Kidney (tissue), 14 donors: ENCODE data around the gene GSDME. TPM values are rescaled to one million over a fixed set of nuclear protein-coding genes. Genes with fewer than 3 reads are reported as not detected.

Source experiments
- DNase-seq, 5 donors: peaks; one replicate each; pipeline ENCODE4 v3.0.0-alpha.2; 2013 to 2020
- FAIRE-seq: peaks from 2 replicates; lab custom pipeline; 2012; peaks lifted over from hg19 to GRCh38; lab: Jason Lieb, UNC
- H3K27ac ChIP-seq, 2 donors: one replicate each; pipeline ENCODE4 v1.7.0; 2013; ENCODE audit warnings: low read depth in 2 of 2, low read length in 2 of 2, inconsistent platforms in 1 of 2
- H3K27me3 ChIP-seq: one replicate; pipeline ENCODE4 v1.7.1; 2013; ENCODE audit warnings: low read length, inconsistent platforms; ENCODE audit not compliant: control insufficient read depth, insufficient read depth
- H3K36me3 ChIP-seq, 3 donors: one replicate each; pipeline versions ENCODE4 v1.7.0 to v1.7.1; 2013; ENCODE audit warnings: low read length in 3 of 3, control low read depth in 1 of 3, inconsistent platforms in 1 of 3; ENCODE audit not compliant: insufficient read depth in 3 of 3, control insufficient read depth in 2 of 3
- H3K4me1 ChIP-seq, 3 donors: one replicate each; pipeline versions ENCODE4 v1.7.0 to v1.7.1; 2013; ENCODE audit warnings: low read length in 3 of 3, inconsistent platforms in 1 of 3, low read depth in 1 of 3; ENCODE audit not compliant: control insufficient read depth in 2 of 3, insufficient read depth in 2 of 3
- H3K4me3 ChIP-seq, 3 donors: one replicate each; pipeline versions ENCODE4 v1.7.0 to v1.8.1; 2013; ENCODE audit warnings: low read length in 3 of 3, control low read depth in 1 of 3, inconsistent platforms in 1 of 3
- H3K9ac ChIP-seq, 3 donors: one replicate each; pipeline versions ENCODE4 v1.7.0 to v1.7.1; 2013; ENCODE audit warnings: low read length in 3 of 3, control low read depth in 1 of 3, inconsistent platforms in 1 of 3
- H3K9me3 ChIP-seq, 3 donors: one replicate each; pipeline versions ENCODE4 v1.7.0 to v1.7.1; 2013; ENCODE audit warnings: low read length in 3 of 3, control low read depth in 1 of 3, inconsistent platforms in 1 of 3; ENCODE audit not compliant: control insufficient read depth in 2 of 3, insufficient read depth in 1 of 3
- CTCF ChIP-seq: IDR thresholded peaks from 3 replicates; pipeline ENCODE4 v1.5.1; 2012; ENCODE audit warnings: mild to moderate bottlenecking, moderate library complexity, borderline replicate concordance; ENCODE audit not compliant: insufficient read depth; ENCODE audit errors: extremely low read depth
- intact Hi-C: fragments of 100-400 bp; cut with DNase I; formaldehyde crosslinking; loops from one replicate; pipeline ENCODE4 v1.11.1; 2022
- polyA plus RNA-seq: library from polyadenylated mRNA; stranded (reverse); fragments of 350-450 nt; fragmentation: Illumina TruSeq; extraction: RNeasy Lipid Tissue Mini Kit (QIAGEN cat#74804); gene quantifications from one replicate; pipeline ENCODE4 v1.2.3, GENCODE V29; 2014; ENCODE audit warnings: low read depth, low replicate concordance; ENCODE audit not compliant: insufficient read depth
- total RNA-seq: library from RNA; stranded (reverse); fragmentation: NEBNext Ultra II Directional; extraction: Animal tissue kit (Norgen Biotek cat#: 25700); gene quantifications from one replicate; pipeline ENCODE4 v1.2.1, GENCODE V29; 2021
- donor health status: control.
- donor health status: control.
- donor health status: control.
- donor health status: control.
- donor health status: control.
- donor health status: DM: yes; HTN: yes; CAD: no.
- donor health status: Normal renal cell carcinoma (clear cell type).

Gene GSDME
- total and polyA plus RNA-seq, 2 donors from 2014 or later, result 11.7 to 16.8 TPM

DNA sequence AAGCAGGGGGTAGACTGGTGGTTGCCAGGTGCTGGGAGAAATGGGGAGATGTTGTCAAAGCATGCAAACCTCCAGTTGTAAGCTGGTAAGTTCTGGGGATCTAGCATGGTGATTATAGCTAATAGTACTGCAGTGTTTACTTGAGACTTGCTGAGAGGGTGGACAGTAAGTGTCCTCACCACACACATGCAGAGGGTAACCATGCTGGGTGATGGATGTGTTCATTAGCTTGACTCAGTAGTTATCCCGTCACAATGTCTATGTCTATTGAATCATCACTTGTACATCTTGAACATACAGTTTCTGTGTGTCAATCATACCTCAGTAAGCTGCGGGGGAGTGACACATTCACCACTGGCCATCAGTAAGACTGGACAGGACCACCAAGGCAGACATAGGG lies 42.1 kb downstream of the GSDME start:
- H3K9me3 ChIP-seq, result no peaks in the 10 kb centered on the region
- intact Hi-C loops, result no loop called here
- H3K4me3 ChIP-seq, result no peak overlapping the region
- no peaks in the 10 kb centered on the region for H3K36me3 ChIP-seq
- no peak overlapping the region for H3K9ac ChIP-seq
- no peaks in the 10 kb centered on the region for H3K4me1 ChIP-seq
- no peak for TF ChIP-seq CTCF
- no peaks in the 10 kb centered on the region for H3K27me3 ChIP-seq
- no peak overlapping the region for H3K27ac ChIP-seq
- FAIRE-seq, result no peak
- no peak for DNase-seq

DNA sequence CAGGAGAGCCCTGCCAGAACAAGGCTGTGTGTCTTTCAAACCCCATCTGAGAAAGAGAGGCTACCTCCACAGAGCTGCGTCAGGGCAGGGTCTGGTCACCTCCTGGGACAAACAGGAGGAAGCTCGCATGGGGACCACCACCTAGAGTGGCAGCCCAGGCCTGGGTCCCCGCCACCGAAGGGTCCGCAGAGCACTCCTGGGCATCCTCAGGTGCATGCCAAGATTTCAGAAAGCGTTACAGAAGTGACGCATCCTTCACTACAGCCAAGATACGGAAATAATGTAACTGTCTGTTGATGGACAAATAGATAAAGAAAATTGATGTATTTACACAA lies 42.6 kb downstream of the GSDME start:
- Histone ChIP-seq H3K9ac (no peak overlapping the region), H3K4me1 (no peaks in the 10 kb centered on the region), H3K36me3 (no peaks in the 10 kb centered on the region), H3K27ac (no peak overlapping the region), H3K4me3 (no peak overlapping the region), H3K27me3 (no peaks in the 10 kb centered on the region), H3K9me3 (no peaks in the 10 kb centered on the region)
- FAIRE-seq (no peak), DNase-seq (no peak)
- intact Hi-C loops, result no loop called here
- TF ChIP-seq CTCF, result no peak

DNA sequence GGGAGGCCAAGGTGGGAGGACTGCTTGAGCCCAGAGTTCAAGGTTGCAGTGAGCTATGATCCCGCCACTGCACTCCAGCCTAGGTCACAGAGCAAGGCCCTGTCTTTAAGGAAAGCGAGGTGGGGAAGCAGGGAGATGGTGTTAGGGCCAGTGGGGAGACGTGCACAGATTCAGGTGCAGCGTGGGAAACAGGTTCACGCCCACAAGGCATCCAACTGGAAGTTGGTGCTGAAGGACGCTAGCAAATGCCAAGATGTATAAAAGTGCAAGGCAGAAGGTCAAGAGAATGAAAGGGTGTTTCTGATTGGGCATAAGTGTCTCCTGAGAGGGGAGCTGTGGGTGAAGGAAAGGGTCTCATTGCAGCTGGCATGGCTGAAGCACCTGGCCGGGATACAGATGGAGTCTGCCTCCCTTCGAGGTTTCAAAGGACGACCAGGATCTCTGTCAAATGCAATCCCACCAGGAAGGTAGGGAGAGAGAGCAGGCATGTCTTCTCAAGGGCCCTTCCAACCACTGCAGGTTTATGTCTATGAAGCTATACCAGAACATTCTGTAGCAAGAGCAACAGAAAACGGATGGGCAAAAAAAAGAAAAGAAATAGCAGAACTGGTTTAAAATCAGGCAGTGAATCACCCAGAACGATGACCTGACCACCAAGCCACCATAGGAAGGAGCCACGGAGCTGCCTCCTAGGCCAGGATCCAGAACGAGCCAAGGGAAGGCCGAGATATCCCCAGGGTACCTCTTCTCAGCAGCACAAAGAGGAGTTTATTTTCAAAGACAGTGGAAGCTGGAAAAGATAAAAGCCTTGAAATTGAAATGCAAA lies 43.2 kb downstream of the GSDME start:
- Histone ChIP-seq H3K27ac (no peak overlapping the region), H3K9ac (no peak overlapping the region), H3K36me3 (no peaks in the 10 kb centered on the region), H3K9me3 (no peaks in the 10 kb centered on the region), H3K4me3 (no peak overlapping the region), H3K27me3 (no peaks in the 10 kb centered on the region), H3K4me1 (no peaks in the 10 kb centered on the region)
- DNase-seq, result no peak
- FAIRE-seq, result no peak
- TF ChIP-seq CTCF, result no peak
- intact Hi-C loops, result no loop called here
